Esophagus (tissue), 2 donors: ENCODE results near the gene TBL3. TPM values are rescaled to one million over a fixed set of nuclear protein-coding genes. Genes with fewer than 3 reads are reported as not detected.

ENCODE experiments used
- H3K27ac ChIP-seq, 2 donors: one replicate each; pipeline ENCODE4 v1.5.1; 2013; ENCODE audit warnings: low read depth in 2 of 2, mild to moderate bottlenecking in 2 of 2, inconsistent platforms in 1 of 2, low read length in 1 of 2, moderate library complexity in 1 of 2
- H3K27me3 ChIP-seq, 2 donors: one replicate each; pipeline ENCODE4 v1.6.1; 2013; ENCODE audit warnings: low read length in 2 of 2, control low read depth in 1 of 2, mild to moderate bottlenecking in 1 of 2; ENCODE audit not compliant: insufficient read depth in 2 of 2, control insufficient read depth in 1 of 2
- H3K36me3 ChIP-seq, 2 donors: one replicate each; pipeline ENCODE4 v1.6.1; 2013; ENCODE audit warnings: low read length in 1 of 2; ENCODE audit not compliant: control insufficient read depth in 2 of 2, insufficient read depth in 2 of 2
- H3K4me1 ChIP-seq, 2 donors: one replicate each; pipeline ENCODE4 v1.6.1; 2013; ENCODE audit warnings: low read length in 1 of 2; ENCODE audit not compliant: control insufficient read depth in 2 of 2, insufficient read depth in 2 of 2
- H3K4me3 ChIP-seq, 2 donors: one replicate each; pipeline ENCODE4 v1.5.1; 2013; ENCODE audit warnings: low read length in 2 of 2, mild to moderate bottlenecking in 2 of 2, low read depth in 1 of 2, moderate library complexity in 1 of 2
- H3K9me3 ChIP-seq, 2 donors: one replicate each; pipeline ENCODE4 v1.6.1; 2013; ENCODE audit warnings: mild to moderate bottlenecking in 2 of 2, low read depth in 1 of 2, low read length in 1 of 2, moderate library complexity in 1 of 2; ENCODE audit not compliant: control insufficient read depth in 2 of 2, insufficient read depth in 1 of 2
- WGBS, 2 donors: extraction: QIAGEN DNeasy Blood & Tissue Kit; methylation state at CpG; one replicate each; pipeline ENCODE4 v1.1.7; 2013; 5-methylcytosine and 5-hydroxymethylcytosine counted together
- polyA plus RNA-seq, 2 donors: library from polyadenylated mRNA; stranded (reverse); fragments of 200-250 nt; gene quantifications; one replicate each; pipeline ENCODE4 v1.2.3, GENCODE V29; 2013
- donor health status: healthy with polysubstance abuse.
- donor health status: Bipolar disorder and iron deficiency.

The TBL3 gene
- polyA plus RNA-seq, 2 donors = 56.6 to 59.0 TPM

GRCh38 chr16:1973461-1974156, 1.8 kb downstream of the TBL3 start:
- H3K4me3 ChIP-seq = no peak overlapping the region
- 89 to 93% methylated on average over 15 to 16 of the region's 16 CpGs for WGBS, 2 donors
- H3K9me3 ChIP-seq = no peaks in the 10 kb centered on the region
- peaks cover 4 to 30% of the 10 kb centered on the region in 2 donors for H3K4me1 ChIP-seq
- H3K36me3 ChIP-seq = peaks cover 5 to 45% of the 10 kb centered on the region in 2 donors
- H3K27ac ChIP-seq = no peak overlapping the region
- H3K27me3 ChIP-seq = peaks cover 0 to 2% of the 10 kb centered on the region in 2 donors

GRCh38 chr16:1974157-1975070, 2.6 kb downstream of the TBL3 start:
- no peak overlapping the region for H3K27ac ChIP-seq
- peaks cover 0 to 2% of the 10 kb centered on the region in 2 donors for H3K27me3 ChIP-seq
- H3K9me3 ChIP-seq = no peaks in the 10 kb centered on the region
- peaks cover 5 to 47% of the 10 kb centered on the region in 2 donors for H3K36me3 ChIP-seq
- 92% methylated on average over 37 to 42 of the region's 42 CpGs for WGBS, 2 donors
- H3K4me3 ChIP-seq = no peak overlapping the region
- H3K4me1 ChIP-seq = peaks cover 4 to 32% of the 10 kb centered on the region in 2 donors

- Histone ChIP-seq H3K9me3 (no peaks in the 10 kb centered on the region), H3K4me3 (no peak overlapping the region), H3K27ac (no peak overlapping the region), H3K4me1 (peaks cover 4 to 44% of the 10 kb centered on the region in 2 donors), H3K27me3 (peaks cover 0 to 3% of the 10 kb centered on the region in 2 donors), H3K36me3 (peaks cover 5 to 47% of the 10 kb centered on the region in 2 donors)
- 90 to 91% methylated on average over 31 to 33 of the region's 33 CpGs for WGBS, 2 donors
These were observed 3.8 kb downstream of the TBL3 start for GRCh38 chr16:1975432-1976215.

GRCh38 chr16:1976216-1976520, 4.3 kb downstream of the TBL3 start:
- no peak overlapping the region for H3K27ac ChIP-seq
- peaks cover 0 to 8% of the 10 kb centered on the region in 2 donors for H3K27me3 ChIP-seq
- peaks cover 4 to 40% of the 10 kb centered on the region in 2 donors for H3K4me1 ChIP-seq
- WGBS, 2 donors = 90 to 91% methylated on average over 8 of the region's 8 CpGs
- H3K9me3 ChIP-seq = no peaks in the 10 kb centered on the region
- peaks cover 5 to 47% of the 10 kb centered on the region in 2 donors for H3K36me3 ChIP-seq
- H3K4me3 ChIP-seq = no peak overlapping the region

GRCh38 chr16:1976951-1977874, 5.4 kb downstream of the TBL3 start:
- Histone ChIP-seq H3K27me3 (peaks cover 0 to 10% of the 10 kb centered on the region in 2 donors), H3K9me3 (no peaks in the 10 kb centered on the region), H3K36me3 (peaks cover 5 to 47% of the 10 kb centered on the region in 2 donors), H3K27ac (no peak overlapping the region), H3K4me3 (no peak overlapping the region), H3K4me1 (peaks cover 4 to 46% of the 10 kb centered on the region in 2 donors)
- 88 to 90% methylated on average over 32 to 33 of the region's 33 CpGs for WGBS, 2 donors

GRCh38 chr16:1977875-1978268, 6.0 kb downstream of the TBL3 start:
- Histone ChIP-seq H3K9me3 (no peaks in the 10 kb centered on the region), H3K27ac (peak overlapping the region in 1 of 2 donors; percentile 60), H3K36me3 (peaks cover 5 to 47% of the 10 kb centered on the region in 2 donors), H3K4me1 (peaks cover 4 to 41% of the 10 kb centered on the region in 2 donors), H3K27me3 (peaks cover 0 to 10% of the 10 kb centered on the region in 2 donors), H3K4me3 (peak overlapping the region in 1 of 2 donors; percentile 6)
- 91 to 95% methylated on average over 18 of the region's 18 CpGs for WGBS, 2 donors

GRCh38 chr16:1978476-1979120, 6.7 kb downstream of the TBL3 start:
- H3K27me3 ChIP-seq = peaks cover 0 to 10% of the 10 kb centered on the region in 2 donors
- WGBS, 2 donors = 57 to 74% methylated on average over 35 to 37 of the region's 37 CpGs
- H3K9me3 ChIP-seq = no peaks in the 10 kb centered on the region
- peaks cover 5 to 47% of the 10 kb centered on the region in 2 donors for H3K36me3 ChIP-seq
- H3K4me3 ChIP-seq = peak overlapping the region; percentile 42
- peak overlapping the region; percentile 78 to 79 for H3K27ac ChIP-seq
- peaks cover under 1 to 43% of the 10 kb centered on the region in 2 donors for H3K4me1 ChIP-seq

- Histone ChIP-seq H3K4me3 (peak overlapping the region; percentile 42), H3K4me1 (peaks cover 0 to 44% of the 10 kb centered on the region in 2 donors)
- WGBS, 2 donors = 19% methylated on average over 60 to 70 of the region's 70 CpGs
These were observed 7.6 kb downstream of the TBL3 start for GRCh38 chr16:1979271-1980029.

More at GRCh38 chr16:1979271-1980029, 7.6 kb downstream of the TBL3 start:
- Histone ChIP-seq H3K9me3 (no peaks in the 10 kb centered on the region), H3K27me3 (peaks cover 0 to 10% of the 10 kb centered on the region in 2 donors), H3K36me3 (peaks cover 5 to 42% of the 10 kb centered on the region in 2 donors), H3K27ac (peak overlapping the region; percentile 78 to 79)
